ENCODE results near the gene SEPTIN7. TPM values are rescaled to one million over a fixed set of nuclear protein-coding genes. Genes with fewer than 3 reads are reported as not detected.

The SEPTIN7 gene
- total and polyA plus RNA-seq, 9 of the 15 experiments (the other 6 are each of a cell fraction or from before 2014, with no cell fraction given), result 95.0 to 268 (median 163) TPM

DNA sequence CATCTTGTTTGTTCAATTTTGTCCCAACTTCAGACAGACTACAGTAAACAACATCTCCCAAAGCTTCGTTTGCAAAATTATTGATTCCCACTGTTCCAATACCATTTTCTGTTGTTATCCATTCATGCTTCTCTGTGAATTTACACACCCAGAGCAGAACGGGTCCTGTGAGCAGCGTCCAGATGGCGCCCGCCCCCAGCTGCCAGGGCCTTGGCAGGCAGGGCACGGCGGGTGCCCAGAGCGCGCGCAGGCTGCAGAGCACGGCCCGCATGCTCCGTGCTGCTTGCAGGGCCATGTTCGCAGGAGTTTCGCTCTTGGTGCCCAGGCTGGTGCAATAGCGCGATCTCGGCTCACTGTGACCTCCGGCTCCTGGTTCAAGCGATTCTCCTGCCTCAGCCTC is 32.5 kb upstream of the SEPTIN7 start:
- DNase-seq (ENCODE audit: extremely low read depth in 1 of 4, low spot score in 3 of 4) (no peak), FAIRE-seq (no peak), ATAC-seq (no peak)
- CTCF ChIA-PET (ENCODE audit: low intra/inter-chr PET ratio), result no interaction called here
- BruUV-seq (replicated peaks), result no TSS peak
- H4K20me1 ChIP-seq (replicated peaks; ENCODE audit: control insufficient read depth, insufficient read depth, low read length), result no peaks in the 10 kb centered on the region
- H3K9me1 ChIP-seq (ENCODE audit: control insufficient read depth, insufficient read depth, low read length), result no peaks in the 10 kb centered on the region
- H3K4me3 ChIP-seq, result no peak overlapping the region
- H3K27ac ChIP-seq (ENCODE audit: extremely low read depth, low read depth, low read length), result no peak overlapping the region
- H3K9me3 ChIP-seq (replicated peaks; ENCODE audit: control insufficient read depth, insufficient read depth, low read depth, low read length), result no peaks in the 10 kb centered on the region
- H3K36me3 ChIP-seq (ENCODE audit: control insufficient read depth, insufficient read depth, low read length), result no peaks in the 10 kb centered on the region
- H3K4me2 ChIP-seq (ENCODE audit: insufficient read depth, low read length), result no peak overlapping the region
- no peak overlapping the region for H2AFZ ChIP-seq (ENCODE audit: low read depth, low read length)
- peaks cover 6 to 11% of the 10 kb centered on the region in 2 experiments; a peak in 2 of 5 replicates for H3K27me3 ChIP-seq (ENCODE audit: control insufficient read depth in 2 of 2, insufficient read depth in 2 of 2, low read length in 2 of 2)
- POLR2A ChIA-PET, result interaction anchor here (1.3 kb wide), 1 partner anchor 72 kb away, joined by 3 read pairs; no protein-coding TSS in a partner anchor
- no peak overlapping the region for H3K9ac ChIP-seq (ENCODE audit: insufficient read depth in 1 of 2, low read depth in 2 of 2, low read length in 2 of 2)
- peaks cover 0 to 4% of the 10 kb centered on the region in 2 experiments; a peak in 1 of 5 replicates for H3K4me1 ChIP-seq (replicated peaks in 1 of 2; ENCODE audit: control insufficient read depth in 2 of 2, insufficient read depth in 2 of 2, low read length in 2 of 2)
- no peaks in the 10 kb centered on the region for H3K79me2 ChIP-seq (ENCODE audit: control insufficient read depth, insufficient read depth, low read length)
- 34% methylated on average over 20 of the region's 20 CpGs for WGBS (ENCODE audit: insufficient coverage, low coverage, missing lambda C conversion rate)
- intact Hi-C loops (cut with micrococcal nuclease) (no loop called here), in situ Hi-C loops (cut with MboI) (no loop called here)
- TF ChIP-seq BMI1 (IDR thresholded peaks at IDR 0.05; ENCODE audit: low read length), result no peak
- TF ChIP-seq TOE1 (IDR thresholded peaks at IDR 0.05; ENCODE audit: borderline replicate concordance), result no peak
- no peak for TF ChIP-seq TOE1 (CRISPR knock-in tag; IDR thresholded peaks at IDR 0.05; ENCODE audit: borderline replicate concordance, low read depth)
- no peak for TF ChIP-seq ZNF699 (CRISPR knock-in tag; IDR thresholded peaks at IDR 0.05; ENCODE audit: insufficient replicate concordance)
- no peak for TF ChIP-seq ILF3 (IDR thresholded peaks at IDR 0.05; ENCODE audit: borderline replicate concordance)
- TF ChIP-seq HDAC1 (IDR thresholded peaks at IDR 0.05), result no peak

DNA sequence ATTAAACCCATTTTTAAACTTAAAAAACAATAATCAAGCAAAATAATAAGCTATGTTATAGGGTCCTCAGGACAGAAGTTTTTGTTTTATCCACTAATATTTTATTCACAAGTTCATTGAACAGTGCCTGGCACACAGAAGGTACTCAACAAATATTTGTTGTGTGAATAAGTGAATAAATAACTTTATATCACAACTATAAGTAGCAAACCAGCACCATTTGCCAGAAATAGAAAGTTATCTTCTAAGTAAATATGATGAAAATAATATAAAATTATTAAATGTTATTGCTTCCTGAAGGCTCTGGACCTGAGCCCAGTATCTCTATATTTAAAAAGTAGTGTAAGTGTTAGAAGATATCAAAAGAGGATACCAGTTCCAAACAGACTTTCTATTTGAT is 29.1 kb upstream of the SEPTIN7 start:
- in situ Hi-C loops (cut with MboI), result no loop called here
- H3K9me3 ChIP-seq (replicated peaks; ENCODE audit: control insufficient read depth, insufficient read depth, low read depth, low read length), result no peaks in the 10 kb centered on the region
- H2AFZ ChIP-seq (ENCODE audit: low read depth, low read length), result no peak overlapping the region
- peaks cover 6 to 14% of the 10 kb centered on the region in 2 experiments; a peak in 4 of 5 replicates for H3K27me3 ChIP-seq (ENCODE audit: control insufficient read depth in 2 of 2, insufficient read depth in 2 of 2, low read length in 2 of 2)
- CTCF ChIA-PET (ENCODE audit: low intra/inter-chr PET ratio), result no interaction called here
- TF ChIP-seq RBM39 (optimal IDR thresholded peaks at IDR 0.05; ENCODE audit: low read depth, low read length) (no peak), KDM2B (CRISPR knock-in tag; IDR thresholded peaks at IDR 0.05) (no peak)
- DNase-seq (ENCODE audit: extremely low read depth in 1 of 4, low spot score in 3 of 4) (no peak), FAIRE-seq (no peak), ATAC-seq (no peak)
- no peaks in the 10 kb centered on the region for H3K36me3 ChIP-seq (ENCODE audit: control insufficient read depth, insufficient read depth, low read length)
- H4K20me1 ChIP-seq (replicated peaks; ENCODE audit: control insufficient read depth, insufficient read depth, low read length), result no peaks in the 10 kb centered on the region
- no peak overlapping the region for H3K4me2 ChIP-seq (ENCODE audit: insufficient read depth, low read length)
- H3K9me1 ChIP-seq (ENCODE audit: control insufficient read depth, insufficient read depth, low read length), result no peaks in the 10 kb centered on the region
- POLR2A ChIA-PET, result no interaction called here
- H3K9ac ChIP-seq (ENCODE audit: insufficient read depth in 1 of 2, low read depth in 2 of 2, low read length in 2 of 2), result no peak overlapping the region
- peaks cover 0 to 4% of the 10 kb centered on the region in 2 experiments; a peak in 1 of 5 replicates for H3K4me1 ChIP-seq (replicated peaks in 1 of 2; ENCODE audit: control insufficient read depth in 2 of 2, insufficient read depth in 2 of 2, low read length in 2 of 2)
- H3K27ac ChIP-seq (ENCODE audit: extremely low read depth, low read depth, low read length), result no peak overlapping the region
- no peak overlapping the region for H3K4me3 ChIP-seq
- no peaks in the 10 kb centered on the region for H3K79me2 ChIP-seq (ENCODE audit: control insufficient read depth, insufficient read depth, low read length)
- no TSS peak for BruUV-seq (replicated peaks)
- intact Hi-C loops (cut with micrococcal nuclease), result no loop called here

All from K562 (cell line).